GM12874 (cell line): Measurements from ENCODE around the gene NCL.

Experiments used
- TF ChIP-seq, protein P1 (sequence below): IDR thresholded peaks from 2 replicates; pipeline ENCODE4 v1.5.1; 2011; ENCODE audit warnings: low read depth, mild to moderate bottlenecking, control low read depth, low read length, moderate library complexity; ENCODE audit not compliant: insufficient read depth

NCL gene

GRCh38 chr2:231456295-231457004 lies 7.8 kb downstream of the NCL start:
- TF ChIP-seq, protein P1, sequence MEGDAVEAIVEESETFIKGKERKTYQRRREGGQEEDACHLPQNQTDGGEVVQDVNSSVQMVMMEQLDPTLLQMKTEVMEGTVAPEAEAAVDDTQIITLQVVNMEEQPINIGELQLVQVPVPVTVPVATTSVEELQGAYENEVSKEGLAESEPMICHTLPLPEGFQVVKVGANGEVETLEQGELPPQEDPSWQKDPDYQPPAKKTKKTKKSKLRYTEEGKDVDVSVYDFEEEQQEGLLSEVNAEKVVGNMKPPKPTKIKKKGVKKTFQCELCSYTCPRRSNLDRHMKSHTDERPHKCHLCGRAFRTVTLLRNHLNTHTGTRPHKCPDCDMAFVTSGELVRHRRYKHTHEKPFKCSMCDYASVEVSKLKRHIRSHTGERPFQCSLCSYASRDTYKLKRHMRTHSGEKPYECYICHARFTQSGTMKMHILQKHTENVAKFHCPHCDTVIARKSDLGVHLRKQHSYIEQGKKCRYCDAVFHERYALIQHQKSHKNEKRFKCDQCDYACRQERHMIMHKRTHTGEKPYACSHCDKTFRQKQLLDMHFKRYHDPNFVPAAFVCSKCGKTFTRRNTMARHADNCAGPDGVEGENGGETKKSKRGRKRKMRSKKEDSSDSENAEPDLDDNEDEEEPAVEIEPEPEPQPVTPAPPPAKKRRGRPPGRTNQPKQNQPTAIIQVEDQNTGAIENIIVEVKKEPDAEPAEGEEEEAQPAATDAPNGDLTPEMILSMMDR: no peak

DNA sequence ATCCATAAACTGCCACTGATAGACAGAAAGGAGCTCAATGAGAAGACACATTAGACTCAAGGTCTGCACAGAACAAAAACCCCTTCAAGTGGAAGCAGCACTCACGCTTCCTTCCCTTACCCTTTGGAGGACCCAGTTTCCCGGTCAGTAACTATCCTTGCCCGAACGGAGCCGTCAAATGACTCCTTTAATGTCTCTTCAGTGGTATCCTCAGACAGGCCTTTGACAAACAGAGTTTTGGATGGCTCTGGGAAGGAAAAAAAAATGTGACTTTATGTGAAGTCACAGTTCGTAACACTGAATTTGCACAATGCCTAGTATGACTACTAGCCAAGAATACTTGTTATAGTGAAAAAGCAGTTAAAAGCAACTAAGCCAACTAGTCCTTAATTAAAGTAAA lies 8.4 kb downstream of the NCL start:
- TF ChIP-seq, protein P1: no peak

DNA sequence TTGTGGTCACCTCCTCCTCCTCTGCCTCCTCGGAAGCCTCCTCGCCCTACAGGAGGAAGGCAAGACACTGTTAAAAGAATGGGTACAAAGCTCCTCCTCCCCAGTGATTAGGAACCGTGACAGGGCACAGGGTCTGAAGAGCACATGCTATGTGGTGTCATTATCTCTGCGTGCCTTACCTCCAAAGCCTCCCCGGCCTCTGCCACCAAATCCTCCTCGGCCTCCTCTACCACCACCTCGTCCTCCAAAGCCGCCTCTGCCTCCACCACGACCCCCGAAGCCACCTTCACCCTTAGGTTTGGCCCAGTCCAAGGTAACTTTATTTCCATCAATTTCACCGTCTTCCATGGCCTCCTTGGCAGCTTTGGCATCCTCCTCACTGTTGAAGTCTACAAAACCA lies 9.1 kb downstream of the NCL start:
- TF ChIP-seq, protein P1: no peak

GRCh38 chr2:231454361-231454791 lies 9.9 kb downstream of the NCL start:
- TF ChIP-seq, protein P1: no peak

GRCh38 chr2:231452799-231453508 lies 11.3 kb downstream of the NCL start:
- TF ChIP-seq, protein P1: no peak

DNA sequence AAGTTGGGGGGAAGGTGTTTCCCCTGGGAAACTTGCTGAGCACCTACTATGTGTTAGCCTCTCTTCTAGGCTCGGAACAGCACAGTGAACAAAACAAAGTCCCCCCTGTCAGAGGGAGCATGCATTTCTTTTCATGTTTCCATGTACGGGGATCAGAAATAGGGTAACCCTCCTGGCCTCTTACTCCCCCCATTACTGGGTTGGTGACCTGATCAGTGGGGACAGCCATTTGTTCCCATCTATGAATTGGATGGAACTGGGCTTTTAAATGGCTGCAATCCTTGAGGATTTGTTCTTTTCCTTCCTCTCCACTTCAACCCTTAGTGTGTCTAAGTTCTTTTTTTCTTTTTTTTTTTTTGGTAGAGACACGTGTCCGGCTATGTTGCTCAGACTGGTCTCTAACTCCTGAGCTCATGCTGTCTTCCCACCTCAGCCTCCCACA lies 13.7 kb downstream of the NCL start:
- TF ChIP-seq, protein P1: no peak

DNA sequence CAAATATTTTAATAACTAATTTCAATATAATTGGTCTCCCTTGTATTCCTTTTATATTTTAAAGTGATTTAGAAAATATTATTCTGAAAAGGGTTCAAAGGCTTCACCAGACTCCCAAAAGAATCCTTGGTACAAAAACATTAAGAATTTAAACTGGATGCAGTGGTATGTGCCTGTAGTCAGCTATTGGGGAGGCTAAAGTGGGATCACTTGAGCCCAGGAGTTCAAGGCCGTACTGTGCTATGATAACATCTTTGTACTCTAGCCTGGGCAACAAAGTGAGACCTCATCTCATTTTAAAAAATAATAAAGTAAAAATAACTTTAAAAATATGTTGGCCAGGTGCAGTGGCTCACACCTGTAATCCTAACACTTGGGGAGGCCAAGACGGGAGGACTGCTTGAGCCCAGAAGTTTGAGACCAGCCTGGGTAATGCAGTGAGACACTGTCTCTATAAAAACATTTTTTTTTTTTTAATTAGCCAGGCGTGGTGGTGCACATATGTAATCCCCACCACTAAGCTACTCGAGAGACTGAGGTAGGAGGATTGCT lies 14.7 kb downstream of the NCL start:
- TF ChIP-seq, protein P1: no peak
